Measurements from ENCODE around the gene SNX9.
"Not testable (repeated sequence)": the region's sequence is repeated elsewhere in the genome, so short reads cannot be mapped to it uniquely, and the experiment has no call there.

The SNX9 gene

GRCh38 chr6:157841211-157841840 is 18.3 kb downstream of the SNX9 start:
- DNase-seq (ENCODE audit: insufficient read length, low spot score) (no peak), FAIRE-seq (no peak)
- TF ChIP-seq, protein P1, sequence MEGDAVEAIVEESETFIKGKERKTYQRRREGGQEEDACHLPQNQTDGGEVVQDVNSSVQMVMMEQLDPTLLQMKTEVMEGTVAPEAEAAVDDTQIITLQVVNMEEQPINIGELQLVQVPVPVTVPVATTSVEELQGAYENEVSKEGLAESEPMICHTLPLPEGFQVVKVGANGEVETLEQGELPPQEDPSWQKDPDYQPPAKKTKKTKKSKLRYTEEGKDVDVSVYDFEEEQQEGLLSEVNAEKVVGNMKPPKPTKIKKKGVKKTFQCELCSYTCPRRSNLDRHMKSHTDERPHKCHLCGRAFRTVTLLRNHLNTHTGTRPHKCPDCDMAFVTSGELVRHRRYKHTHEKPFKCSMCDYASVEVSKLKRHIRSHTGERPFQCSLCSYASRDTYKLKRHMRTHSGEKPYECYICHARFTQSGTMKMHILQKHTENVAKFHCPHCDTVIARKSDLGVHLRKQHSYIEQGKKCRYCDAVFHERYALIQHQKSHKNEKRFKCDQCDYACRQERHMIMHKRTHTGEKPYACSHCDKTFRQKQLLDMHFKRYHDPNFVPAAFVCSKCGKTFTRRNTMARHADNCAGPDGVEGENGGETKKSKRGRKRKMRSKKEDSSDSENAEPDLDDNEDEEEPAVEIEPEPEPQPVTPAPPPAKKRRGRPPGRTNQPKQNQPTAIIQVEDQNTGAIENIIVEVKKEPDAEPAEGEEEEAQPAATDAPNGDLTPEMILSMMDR (IDR thresholded peaks at IDR 0.05; ENCODE audit: insufficient read depth, missing control alignments), result no peak

- no peak for FAIRE-seq
- no peak for DNase-seq (ENCODE audit: insufficient read length, low spot score)
- TF ChIP-seq, protein P1 (IDR thresholded peaks at IDR 0.05; ENCODE audit: insufficient read depth, missing control alignments), result no peak
Observed at GRCh38 chr6:157842212-157842611, 19.2 kb downstream of the SNX9 start.

DNA sequence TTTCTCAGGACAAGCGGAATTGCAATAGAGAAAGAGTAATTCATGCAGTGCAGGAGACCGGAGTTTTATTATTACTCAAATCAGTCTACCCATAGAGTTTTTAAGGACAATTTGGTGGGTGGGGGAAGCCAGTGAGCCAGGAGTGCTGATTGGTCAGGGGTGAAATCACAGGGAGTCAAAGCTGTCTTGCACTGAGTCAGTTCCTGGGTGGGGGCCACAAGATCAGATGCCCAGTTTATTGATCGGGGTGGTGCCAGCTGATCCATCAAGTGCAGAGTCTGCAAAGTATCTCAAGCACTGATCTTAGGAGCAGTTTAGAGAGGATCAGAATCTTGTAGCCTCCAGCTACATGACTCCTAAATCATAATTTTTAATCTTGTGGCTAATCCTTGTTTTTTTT is 21.1 kb downstream of the SNX9 start:
- not testable (repeated sequence) for FAIRE-seq; DNase-seq (ENCODE audit: insufficient read length, low spot score)

GRCh38 chr6:157845493-157846259 is 22.6 kb downstream of the SNX9 start:
- TF ChIP-seq, protein P1 (IDR thresholded peaks at IDR 0.05; ENCODE audit: insufficient read depth, missing control alignments), result no peak
- FAIRE-seq (no peak), DNase-seq (ENCODE audit: insufficient read length, low spot score) (no peak)

DNA sequence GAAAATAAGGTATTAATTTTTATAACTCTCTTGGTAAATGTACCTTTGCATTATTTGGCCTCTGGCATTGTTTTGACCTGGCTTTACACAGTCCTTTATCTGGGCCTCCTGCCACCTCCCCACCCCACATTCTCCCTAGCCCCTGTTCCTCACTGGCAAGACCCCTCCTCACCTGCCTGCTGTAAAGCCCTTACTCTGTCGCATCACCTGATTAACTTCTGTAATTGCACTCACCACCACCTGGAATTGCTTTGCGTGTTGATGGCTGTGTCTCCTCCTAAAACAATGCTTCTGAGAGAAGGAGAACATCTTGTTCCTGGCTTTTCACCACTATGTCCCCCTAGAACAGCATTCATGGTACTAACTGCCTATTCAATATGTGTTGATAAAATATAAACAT is 24.8 kb downstream of the SNX9 start:
- no peak for FAIRE-seq
- TF ChIP-seq, protein P1 (IDR thresholded peaks at IDR 0.05; ENCODE audit: insufficient read depth, missing control alignments), result no peak
- no peak for DNase-seq (ENCODE audit: insufficient read length, low spot score)

DNA sequence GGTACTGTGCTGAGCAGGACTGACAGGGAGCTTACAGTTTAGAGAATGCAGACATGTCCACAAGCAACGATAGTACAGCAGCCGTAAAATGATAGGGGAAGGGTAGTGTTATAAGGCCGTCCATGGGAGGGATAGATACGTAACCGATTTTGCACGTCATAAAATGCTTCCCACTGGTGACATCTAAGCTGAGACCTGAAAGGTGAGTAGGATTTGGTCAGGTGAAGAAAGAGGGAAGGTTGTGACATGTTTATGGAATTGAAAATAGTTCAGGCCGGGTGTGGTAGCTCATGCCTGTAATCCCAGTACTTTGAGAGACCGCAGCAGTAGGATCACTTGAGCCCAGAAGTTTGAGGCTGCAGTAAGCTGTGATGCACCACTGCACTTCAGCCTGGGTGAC is 25.6 kb downstream of the SNX9 start:
- FAIRE-seq, result no peak
- TF ChIP-seq, protein P1 (IDR thresholded peaks at IDR 0.05; ENCODE audit: insufficient read depth, missing control alignments), result no peak
- no peak for DNase-seq (ENCODE audit: insufficient read length, low spot score)

DNA sequence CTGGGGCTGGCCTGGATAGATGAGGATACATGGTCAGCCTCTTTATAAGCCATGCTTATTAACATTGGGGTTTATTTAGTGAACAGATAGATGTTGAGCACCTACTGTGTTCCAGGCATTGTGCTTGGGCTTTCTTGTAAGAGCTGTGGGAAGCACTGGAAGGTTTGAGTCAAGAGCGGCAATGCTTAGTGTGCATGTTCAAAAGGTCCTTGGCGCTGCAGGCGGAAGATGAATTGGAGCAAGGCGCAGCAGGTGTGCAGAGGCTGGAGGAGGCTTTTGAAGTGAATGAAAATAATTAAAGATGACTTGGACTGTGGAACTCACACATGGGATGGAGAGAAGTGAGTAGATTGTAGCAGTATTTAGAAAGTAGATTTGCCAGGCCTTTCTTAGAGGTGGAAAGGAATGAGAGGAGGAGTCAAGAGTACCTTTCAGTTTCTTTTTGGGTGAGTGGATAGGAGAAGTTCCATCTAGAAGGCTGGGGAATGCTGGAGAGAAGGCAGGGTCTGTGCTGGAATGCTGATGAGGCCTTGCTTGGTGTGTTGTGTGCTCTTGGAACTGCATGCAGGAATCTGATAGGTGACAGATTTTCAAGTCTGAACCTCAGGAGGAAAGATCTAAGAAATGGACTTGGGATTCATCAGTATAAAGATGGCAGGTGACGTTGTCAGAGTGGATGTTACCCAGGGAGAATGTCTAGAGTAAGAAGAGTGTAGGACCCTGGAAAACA is 26.4 kb downstream of the SNX9 start:
- DNase-seq (ENCODE audit: insufficient read length, low spot score) (no peak), FAIRE-seq (no peak)
- TF ChIP-seq, protein P1 (IDR thresholded peaks at IDR 0.05; ENCODE audit: insufficient read depth, missing control alignments), result no peak
